Stimulated activated CD8-positive, alpha-beta memory T cell treated with anti-CD3 and anti-CD28 coated beads, Interleukin-15, amount 100 ng/mL, for 4 hours (primary cell): ENCODE results near the gene ZIC4.

Experiments
- DNase-seq, 2 donors: peaks; one replicate each; pipeline ENCODE4 v3.0.0-alpha.2; 2020; ENCODE audit warnings: low read depth in 2 of 2

Gene ZIC4

DNA sequence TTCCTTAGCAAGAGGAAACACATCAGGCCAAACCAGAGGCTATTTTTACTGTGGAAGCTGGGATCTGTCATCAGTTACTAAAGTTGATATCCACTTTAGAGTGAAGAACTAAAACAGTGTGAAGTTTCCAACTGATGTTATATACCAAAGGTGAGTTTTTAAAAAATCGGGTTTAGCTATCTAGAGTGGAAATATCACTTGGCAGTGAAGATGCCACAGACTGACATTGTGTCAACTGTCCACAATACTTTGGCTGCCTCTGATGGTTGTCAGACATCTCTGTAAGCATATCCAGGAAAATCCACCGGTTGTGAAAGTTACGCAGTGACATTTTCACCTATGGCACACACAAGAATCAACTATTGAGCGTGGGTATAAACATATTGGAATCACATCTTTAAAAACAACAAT is 12.0 kb upstream of the ZIC4 start:
- no peak for DNase-seq

DNA sequence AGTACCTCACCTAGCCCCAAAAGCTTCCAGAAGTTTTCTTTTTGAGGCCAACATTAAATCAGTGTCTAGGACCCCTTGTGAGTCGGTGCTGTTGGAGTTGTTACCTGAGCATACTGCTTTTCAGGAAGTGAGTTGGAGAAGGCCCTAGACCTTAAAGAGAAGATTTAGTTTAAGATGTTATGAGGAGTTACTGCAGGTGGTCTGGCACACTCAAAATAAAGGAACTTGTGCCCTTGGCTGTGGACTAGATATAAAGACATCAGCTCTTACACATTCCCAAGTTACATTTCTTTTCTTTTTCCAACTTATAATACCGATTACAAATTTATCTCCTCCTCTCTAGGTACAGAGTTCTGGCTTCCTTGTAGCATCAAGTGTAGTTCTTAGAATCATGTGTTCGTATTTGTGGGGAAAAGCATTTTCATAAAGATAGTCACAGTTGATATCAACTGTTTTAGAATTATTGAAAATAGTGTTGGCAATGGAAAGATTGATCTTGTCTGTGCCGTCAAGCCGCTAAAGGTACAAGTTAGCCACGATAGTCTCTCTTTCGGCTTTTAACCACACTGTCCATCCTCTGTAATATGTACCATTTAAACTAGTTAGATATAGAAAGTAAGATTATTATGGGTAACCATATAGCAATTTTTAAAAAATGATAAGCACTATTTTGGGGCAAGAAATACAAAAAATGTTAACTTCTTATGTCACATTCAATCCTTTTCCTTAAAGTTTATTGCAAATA is 11.4 kb upstream of the ZIC4 start:
- DNase-seq, result no peak

- DNase-seq, result no peak
Measured at GRCh38 chr3:147416931-147417330, 10.6 kb upstream of the ZIC4 start.

- no peak for DNase-seq
Measured at GRCh38 chr3:147415874-147416273, 9.5 kb upstream of the ZIC4 start.

GRCh38 chr3:147415286-147415685 is 8.9 kb upstream of the ZIC4 start:
- no peak for DNase-seq

GRCh38 chr3:147414390-147415138 is 8.2 kb upstream of the ZIC4 start:
- DNase-seq, result no peak

DNA sequence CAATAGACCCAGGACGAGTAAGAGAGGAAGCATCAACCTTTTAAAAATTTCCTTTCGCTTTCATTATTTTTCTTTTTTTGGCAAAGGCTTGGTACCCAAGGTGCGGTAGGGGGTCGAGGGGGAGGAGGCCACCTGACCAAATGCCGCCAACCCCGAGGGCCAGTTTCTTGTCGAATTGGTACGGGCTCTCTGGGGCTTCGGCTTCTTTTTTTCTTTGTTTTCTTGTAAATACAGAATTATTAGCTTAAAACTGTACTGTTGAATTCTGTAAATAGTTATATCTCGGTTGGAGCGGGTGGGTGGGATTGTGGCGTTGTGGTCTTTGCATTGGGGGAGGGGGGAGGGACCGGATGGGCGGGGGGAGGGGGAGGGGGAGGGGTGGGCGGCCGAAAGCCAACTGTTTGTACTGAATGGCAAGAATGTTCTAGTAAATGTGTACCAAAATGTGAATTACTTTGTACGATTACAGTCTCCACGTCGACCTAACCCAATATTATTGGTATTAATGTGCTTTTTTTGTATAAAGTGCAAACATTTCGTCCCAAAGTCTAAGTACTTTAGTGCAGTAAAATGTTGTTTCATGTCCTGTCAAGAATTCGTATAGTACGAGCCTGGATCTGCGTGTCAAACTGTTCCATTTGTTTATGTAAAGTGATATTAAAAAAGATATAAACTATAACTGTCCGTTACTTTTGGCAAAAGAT is 7.5 kb upstream of the ZIC4 start:
- DNase-seq, result no peak

- no peak for DNase-seq
Measured at GRCh38 chr3:147412917-147413685, 6.8 kb upstream of the ZIC4 start.

DNA sequence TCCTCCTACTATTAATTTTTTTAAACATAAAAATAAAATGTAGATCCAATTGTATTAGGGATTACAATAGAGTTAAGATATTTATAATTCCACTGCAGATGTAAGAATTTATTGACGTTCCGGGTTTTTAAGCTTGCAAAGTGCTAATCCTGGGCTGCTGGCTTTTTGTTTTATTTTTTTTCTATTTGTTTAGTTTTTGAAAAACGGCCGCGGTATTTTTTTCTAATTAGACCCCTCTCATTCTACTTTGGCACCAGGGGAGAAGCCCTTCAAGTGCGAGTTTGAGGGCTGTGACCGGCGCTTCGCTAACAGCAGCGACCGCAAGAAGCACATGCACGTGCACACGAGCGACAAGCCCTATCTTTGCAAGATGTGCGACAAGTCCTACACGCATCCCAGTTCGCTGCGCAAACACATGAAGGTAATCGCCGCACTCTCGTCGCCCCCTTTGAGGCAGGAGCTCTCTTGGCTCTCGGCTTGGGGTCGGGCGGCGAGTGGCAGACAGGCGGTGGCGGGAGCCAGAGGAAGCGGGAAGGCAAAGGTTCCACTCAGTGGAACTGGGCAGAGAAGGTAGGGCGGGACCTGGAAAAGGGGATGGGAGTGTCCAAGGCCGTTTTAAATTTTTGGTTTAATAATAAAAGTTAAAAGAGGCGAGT is 6.0 kb upstream of the ZIC4 start:
- no peak for DNase-seq

- no peak for DNase-seq
Measured at GRCh38 chr3:147411815-147412241, 5.5 kb upstream of the ZIC4 start.

DNA sequence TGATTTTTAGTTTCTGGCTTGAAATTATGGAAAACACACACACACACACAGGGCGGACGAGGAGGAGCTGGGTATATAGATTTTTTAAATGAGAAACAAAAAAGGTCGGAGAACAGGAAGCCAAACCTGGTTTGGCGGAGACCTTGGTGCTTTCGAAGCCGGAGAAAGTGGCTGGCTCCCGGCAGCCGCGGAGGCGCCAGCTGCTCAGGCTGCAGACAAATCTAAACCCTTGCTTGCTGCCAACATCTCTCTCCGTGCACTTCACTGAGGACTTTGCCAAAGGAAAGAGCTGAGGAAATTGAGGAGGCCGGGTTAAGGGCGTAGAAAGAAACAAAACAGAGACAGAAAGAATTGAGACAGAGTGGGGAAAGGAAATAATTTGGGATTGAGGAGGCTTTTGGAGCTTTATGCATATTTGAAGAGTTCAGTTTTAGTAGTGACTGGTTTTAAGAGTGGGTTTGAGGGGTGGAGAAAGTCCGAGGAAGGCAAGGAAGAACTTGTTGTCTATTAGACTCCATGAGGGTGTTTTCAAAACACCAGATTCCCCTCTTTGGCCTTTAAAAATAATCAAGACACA is 5.0 kb upstream of the ZIC4 start:
- DNase-seq, result no peak

GRCh38 chr3:147410526-147411237 is 4.3 kb upstream of the ZIC4 start:
- DNase-seq, result no peak

- no peak for DNase-seq
Measured at GRCh38 chr3:147410116-147410525, 3.8 kb upstream of the ZIC4 start.

- DNase-seq, result no peak
Measured at GRCh38 chr3:147409143-147410115, 3.1 kb upstream of the ZIC4 start, which contains the start of gene ZIC1. ZIC1 (plus strand) TSS chr3:147409365; CDS start chr3:147410113, 748 bp downstream.

DNA sequence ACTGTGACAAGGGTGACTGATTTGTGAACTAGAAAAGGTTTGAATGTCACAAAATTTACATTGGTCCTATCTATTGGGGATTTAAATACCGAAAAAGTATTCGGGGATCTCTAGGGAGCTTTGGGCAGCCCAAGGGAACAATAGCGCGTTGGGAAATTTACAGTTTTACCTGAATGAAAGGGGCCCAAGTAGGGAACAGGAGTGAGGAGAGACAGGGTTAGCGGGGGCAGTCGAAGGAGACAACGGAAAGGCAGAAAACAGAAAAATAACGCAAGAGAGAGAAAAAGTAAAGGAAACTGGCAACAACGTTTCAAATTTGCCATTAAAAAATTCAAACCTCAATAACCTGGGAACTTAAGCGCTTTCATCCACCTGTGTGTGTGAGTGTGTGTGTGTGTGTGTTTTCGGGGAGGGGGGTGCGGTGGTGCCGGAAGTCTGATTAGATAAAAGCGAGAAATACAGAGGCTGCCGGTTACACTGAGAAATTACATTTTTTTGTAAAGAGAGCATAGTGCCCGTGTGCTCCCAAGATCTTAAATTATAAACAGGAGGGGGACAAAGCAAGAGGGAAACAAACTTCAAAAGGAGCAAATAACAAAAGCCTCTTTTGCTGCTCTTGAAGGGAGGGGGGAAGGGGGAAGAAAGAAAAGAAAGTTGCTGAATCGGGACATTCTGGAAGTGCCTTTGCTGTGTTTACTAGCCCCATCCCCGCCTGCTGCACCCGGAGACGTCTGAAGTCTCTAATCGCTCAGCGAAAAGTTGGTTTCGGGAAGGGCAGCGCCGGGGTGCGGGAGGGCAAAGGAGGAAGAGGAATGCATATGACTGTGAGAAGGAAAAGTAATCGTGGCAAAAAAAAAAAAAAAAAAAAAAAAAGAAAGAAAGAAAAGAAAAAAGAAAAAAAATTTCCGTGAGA is 2.1 kb upstream of the ZIC4 start:
- DNase-seq, result no peak

DNA sequence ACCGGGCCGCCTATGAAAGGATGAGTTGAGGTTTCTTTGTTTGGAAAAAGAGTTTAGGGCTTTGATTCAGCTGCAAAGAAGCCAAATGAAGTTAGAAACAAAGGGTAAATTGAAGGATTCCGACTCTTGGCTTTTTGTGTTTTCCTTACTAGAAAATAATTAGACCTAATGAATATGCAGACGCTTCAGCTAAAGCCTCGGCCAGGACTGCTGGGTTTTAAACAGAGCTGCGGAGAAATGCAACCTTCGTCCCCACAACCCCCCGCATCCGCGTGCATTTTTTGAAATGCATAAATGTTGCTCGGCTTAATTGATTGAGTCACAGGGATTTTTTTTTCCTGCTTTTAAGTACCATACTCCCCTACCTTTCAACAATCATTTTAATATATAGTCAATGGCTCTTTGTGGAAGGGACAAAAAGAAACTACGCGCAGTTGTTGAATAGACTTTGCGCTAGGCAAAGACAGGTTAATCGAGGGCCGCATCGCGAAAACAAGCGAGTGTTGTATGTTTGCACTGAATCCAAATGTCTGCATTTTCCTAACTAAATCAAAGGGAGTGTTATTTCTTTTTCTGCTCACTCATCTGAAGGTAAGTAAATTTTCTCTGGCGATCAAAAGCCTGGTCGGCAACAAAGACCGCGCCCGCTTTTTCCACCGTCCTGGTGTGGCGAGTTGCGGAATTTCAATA is 1.3 kb upstream of the ZIC4 start:
- no peak for DNase-seq

- DNase-seq, result no peak
Measured at GRCh38 chr3:147407114-147407497, 763 bp upstream of the ZIC4 start.
